SHP77 treated with DMSO at 0.1 percent for 48 hours (cell line): Measurements from ENCODE around the gene HNRNPA0.

Experiments used
- DNase-seq: peaks from one replicate; lab custom pipeline; 2025; lab: John Stamatoyannopoulos, UW

The HNRNPA0 gene

GRCh38 chr5:137754961-137755762 lies 999 bp upstream of the HNRNPA0 start:
- DNase-seq: no peak

GRCh38 chr5:137753691-137754187 lies 424 bp downstream of the HNRNPA0 start:
- no peak for DNase-seq

- DNase-seq: no peak
Measured at GRCh38 chr5:137752905-137753690, 1.1 kb downstream of the HNRNPA0 start.

GRCh38 chr5:137751869-137752491 lies 2.2 kb downstream of the HNRNPA0 start:
- DNase-seq: no peak

- DNase-seq: no peak
Measured at GRCh38 chr5:137750436-137750835, 3.7 kb downstream of the HNRNPA0 start.

GRCh38 chr5:137747848-137748247 lies 6.3 kb downstream of the HNRNPA0 start:
- no peak for DNase-seq

- DNase-seq: peak; percentile 32
Measured at GRCh38 chr5:137743031-137743640, 11.0 kb downstream of the HNRNPA0 start.

GRCh38 chr5:137741718-137742117 lies 12.4 kb downstream of the HNRNPA0 start:
- DNase-seq: no peak

- no peak for DNase-seq
Measured at GRCh38 chr5:137739737-137740136, 14.4 kb downstream of the HNRNPA0 start.

- no peak for DNase-seq
Measured at GRCh38 chr5:137738947-137739346, 15.2 kb downstream of the HNRNPA0 start.

- DNase-seq: no peak
Measured at GRCh38 chr5:137737349-137738131, 16.6 kb downstream of the HNRNPA0 start.

GRCh38 chr5:137736496-137736895 lies 17.7 kb downstream of the HNRNPA0 start:
- DNase-seq: no peak

GRCh38 chr5:137735555-137736284 lies 18.4 kb downstream of the HNRNPA0 start, which contains the start of gene KLHL3:
Gene KLHL3 (minus strand): TSS chr5:137736089. CDS start chr5:137735646, 443 bp downstream.
- peak; percentile 38 for DNase-seq

GRCh38 chr5:137734962-137735554 lies 19.1 kb downstream of the HNRNPA0 start:
- peak; percentile 33 for DNase-seq

- no peak for DNase-seq
Measured at GRCh38 chr5:137734331-137734730, 19.8 kb downstream of the HNRNPA0 start.

- DNase-seq: no peak
Measured at GRCh38 chr5:137733922-137734321, 20.2 kb downstream of the HNRNPA0 start.

- no peak for DNase-seq
Measured at GRCh38 chr5:137733006-137733405, 21.2 kb downstream of the HNRNPA0 start.

GRCh38 chr5:137731176-137731575 lies 23.0 kb downstream of the HNRNPA0 start:
- DNase-seq: no peak

GRCh38 chr5:137730336-137730735 lies 23.8 kb downstream of the HNRNPA0 start:
- no peak for DNase-seq

- DNase-seq: no peak
Measured at GRCh38 chr5:137728048-137728447, 26.1 kb downstream of the HNRNPA0 start.
